Measurements from ENCODE around the gene NDUFA5.

The NDUFA5 gene

GRCh38 chr7:123557398-123558288 lies at the start of gene NDUFA5:
Gene NDUFA5 (minus strand): TSS chr7:123557818. CDS start chr7:123557795, 23 bp downstream.
- peak; percentile 99 for DNase-seq (ENCODE audit: low spot score)

GRCh38 chr7:123604739-123605138 lies 47.1 kb upstream of the NDUFA5 start:
- no peak for DNase-seq (ENCODE audit: low spot score)

- DNase-seq (ENCODE audit: low spot score), result no peak
These were observed 45.0 kb upstream of the NDUFA5 start for GRCh38 chr7:123602648-123603047.

- DNase-seq (ENCODE audit: low spot score), result no peak
These were observed 43.9 kb upstream of the NDUFA5 start, which contains the start of gene ASB15 for GRCh38 chr7:123601530-123601929. Gene ASB15 (plus strand): TSS chr7:123601821. CDS start chr7:123614503, 12,682 bp downstream.

GRCh38 chr7:123600876-123601275 lies 43.3 kb upstream of the NDUFA5 start:
- DNase-seq (ENCODE audit: low spot score), result no peak

GRCh38 chr7:123599766-123600165 lies 42.1 kb upstream of the NDUFA5 start:
- no peak for DNase-seq (ENCODE audit: low spot score)

GRCh38 chr7:123598657-123599056 lies 41.0 kb upstream of the NDUFA5 start:
- DNase-seq (ENCODE audit: low spot score), result no peak

- DNase-seq (ENCODE audit: low spot score), result no peak
These were observed 37.2 kb upstream of the NDUFA5 start for GRCh38 chr7:123594813-123595241.

GRCh38 chr7:123588376-123588775 lies 30.8 kb upstream of the NDUFA5 start:
- DNase-seq (ENCODE audit: low spot score), result no peak

- no peak for DNase-seq (ENCODE audit: low spot score)
These were observed 26.2 kb upstream of the NDUFA5 start for GRCh38 chr7:123583821-123584220.

GRCh38 chr7:123581162-123581459 lies 23.5 kb upstream of the NDUFA5 start:
- no peak for DNase-seq (ENCODE audit: low spot score)

GRCh38 chr7:123580406-123581161 lies 23.0 kb upstream of the NDUFA5 start:
- DNase-seq (ENCODE audit: low spot score), result no peak

GRCh38 chr7:123579416-123579815 lies 21.8 kb upstream of the NDUFA5 start:
- no peak for DNase-seq (ENCODE audit: low spot score)

- no peak for DNase-seq (ENCODE audit: low spot score)
These were observed 16.4 kb upstream of the NDUFA5 start for GRCh38 chr7:123573896-123574467.

GRCh38 chr7:123573341-123573740 lies 15.7 kb upstream of the NDUFA5 start:
- no peak for DNase-seq (ENCODE audit: low spot score)

GRCh38 chr7:123571684-123572083 lies 14.1 kb upstream of the NDUFA5 start:
- DNase-seq (ENCODE audit: low spot score), result no peak

GRCh38 chr7:123571187-123571586 lies 13.6 kb upstream of the NDUFA5 start:
- DNase-seq (ENCODE audit: low spot score), result no peak

GRCh38 chr7:123570390-123571182 lies 13.0 kb upstream of the NDUFA5 start:
- DNase-seq (ENCODE audit: low spot score), result no peak

GRCh38 chr7:123569352-123570010 lies 11.9 kb upstream of the NDUFA5 start:
- DNase-seq (ENCODE audit: low spot score), result no peak

GRCh38 chr7:123562121-123562520 lies 4.5 kb upstream of the NDUFA5 start:
- no peak for DNase-seq (ENCODE audit: low spot score)

- no peak for DNase-seq (ENCODE audit: low spot score)
These were observed 764 bp upstream of the NDUFA5 start for GRCh38 chr7:123558289-123558874.

Measured in globus pallidus (tissue), 1 donor.